Activated CD4-positive, CD25-positive, alpha-beta regulatory T cell treated with anti-CD3 and anti-CD28 coated beads, Interleukin-2, amount 50 U/mL, for 24 hours (primary cell): ENCODE measurements around the gene ATG13.

Source experiments
- ATAC-seq, 2 donors: fragments of 150-1000 bp; cut with Tn5 transposase; one replicate each; pipeline ENCODE4 v1.10.0; 2021; ENCODE audit warnings: mild to moderate bottlenecking in 1 of 2, moderate library complexity in 1 of 2

The ATG13 gene

DNA sequence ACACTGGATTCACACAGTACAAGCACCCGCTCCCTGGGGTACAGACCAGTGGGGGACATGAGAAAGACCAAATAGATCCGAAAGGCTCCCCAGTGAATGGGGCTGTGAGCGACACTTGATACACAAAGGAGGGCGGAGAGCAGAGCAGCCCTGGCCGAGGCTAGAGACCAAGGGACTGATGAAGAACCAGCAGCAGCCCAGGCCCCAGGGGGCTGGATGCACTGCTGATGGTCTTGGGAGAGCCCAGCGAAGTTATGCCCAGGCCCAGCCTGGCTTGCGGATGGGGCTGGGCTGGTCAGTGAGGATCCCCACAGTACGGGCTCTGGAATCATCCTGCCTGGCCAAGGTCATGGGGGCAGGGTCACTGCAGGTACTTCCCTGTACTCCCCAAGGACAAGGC lies 59.8 kb downstream of the ATG13 start:
- no peak for ATAC-seq

DNA sequence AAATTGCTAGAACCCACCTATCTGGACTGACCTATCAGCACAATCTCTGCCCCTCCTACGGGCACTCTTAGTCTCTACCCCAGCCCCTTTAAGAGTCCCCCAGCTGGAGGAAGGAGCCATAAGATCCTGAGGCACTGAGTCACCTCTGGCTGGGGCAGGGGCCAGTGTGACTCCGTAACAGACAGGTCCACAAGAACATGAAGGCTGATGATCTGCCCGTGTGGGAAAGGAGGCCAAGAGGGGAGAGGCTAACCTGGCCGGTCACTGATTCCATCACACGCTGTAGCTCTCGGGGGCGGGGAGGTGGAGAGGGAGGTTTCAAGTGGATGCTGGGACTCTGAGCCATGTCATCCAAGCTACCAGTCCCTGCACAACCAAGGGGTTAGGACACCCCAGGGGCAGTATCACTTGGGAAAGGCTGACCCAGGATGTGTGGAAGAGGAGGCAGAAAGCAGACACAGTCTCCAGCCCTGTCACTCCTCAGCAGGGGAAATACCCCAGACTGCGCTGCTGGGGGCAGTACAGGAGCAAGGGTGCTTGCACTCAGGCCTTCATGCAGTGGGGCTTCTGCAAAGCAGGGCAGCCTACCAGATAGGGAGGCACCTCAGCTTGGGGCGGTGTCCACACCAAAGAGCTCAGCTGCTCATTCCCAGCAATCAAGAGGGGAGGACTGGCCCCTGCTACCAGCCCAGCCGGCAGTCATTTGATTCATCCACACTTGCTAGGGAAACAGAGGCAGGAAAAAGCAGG lies 60.8 kb downstream of the ATG13 start:
- no peak for ATAC-seq

DNA sequence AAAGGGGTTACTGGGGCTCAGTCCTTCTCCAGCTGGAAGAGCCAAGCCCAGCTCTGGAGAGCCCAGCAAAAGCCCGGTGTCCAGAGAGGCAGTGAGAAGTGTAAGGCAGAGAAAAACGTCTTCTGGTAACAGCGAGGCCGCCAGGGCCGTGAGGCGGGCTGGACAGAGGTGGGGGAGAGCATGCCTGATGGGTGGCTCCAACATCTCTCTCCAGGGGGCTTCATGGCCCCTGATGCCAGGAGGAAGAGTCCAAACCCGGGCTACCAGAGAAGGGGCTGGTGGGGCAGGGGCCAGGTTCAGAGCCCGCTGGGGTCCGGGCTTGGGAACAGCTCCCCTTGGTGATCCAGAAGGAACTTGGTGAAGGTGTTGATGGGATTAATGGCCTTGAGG lies 61.4 kb downstream of the ATG13 start:
- ATAC-seq: no peak

DNA sequence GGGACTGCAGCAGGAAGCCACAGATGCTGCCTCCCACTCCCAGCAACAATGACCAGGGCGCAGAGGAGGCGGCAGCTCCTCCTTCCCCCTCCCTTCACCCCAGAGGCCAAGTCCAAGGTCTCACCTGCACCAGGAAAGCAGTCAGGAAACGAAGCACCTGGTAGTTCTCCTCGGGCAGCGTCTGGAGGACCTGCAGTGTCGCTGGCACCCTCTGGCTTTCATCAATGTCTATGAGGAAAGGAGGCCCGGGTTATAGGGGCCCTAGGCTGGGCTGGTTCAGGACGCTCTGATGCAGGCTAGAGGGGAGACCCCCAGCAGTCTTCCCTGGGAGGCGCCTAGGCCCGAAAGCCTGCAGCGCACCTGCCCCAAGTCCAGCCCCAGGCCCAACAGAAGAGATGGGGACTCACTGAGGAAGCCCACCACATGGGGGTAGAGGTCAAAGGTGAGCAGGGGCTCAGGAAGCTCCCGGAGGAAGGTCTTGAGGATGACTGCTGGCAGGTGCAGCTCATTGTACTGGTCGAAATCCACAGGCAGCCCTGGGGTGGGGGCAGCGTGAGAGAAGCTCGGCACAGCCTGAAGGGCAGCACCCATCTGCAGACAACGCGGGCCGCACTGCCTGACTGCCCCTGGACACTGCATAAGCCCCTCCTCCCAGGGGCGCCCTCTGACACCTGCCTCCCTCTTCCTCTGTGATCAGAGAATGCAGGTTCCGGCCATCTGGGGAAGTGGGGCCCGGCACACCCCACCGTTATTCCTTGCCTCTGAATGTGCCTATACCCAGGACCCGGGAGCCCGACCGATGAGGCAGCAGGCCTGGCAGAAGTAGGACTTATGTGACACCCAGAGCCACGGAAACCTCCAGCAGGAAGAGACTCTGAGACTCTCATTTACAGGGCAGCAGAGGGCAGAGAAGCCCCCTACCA lies 62.1 kb downstream of the ATG13 start:
- ATAC-seq: no peak

DNA sequence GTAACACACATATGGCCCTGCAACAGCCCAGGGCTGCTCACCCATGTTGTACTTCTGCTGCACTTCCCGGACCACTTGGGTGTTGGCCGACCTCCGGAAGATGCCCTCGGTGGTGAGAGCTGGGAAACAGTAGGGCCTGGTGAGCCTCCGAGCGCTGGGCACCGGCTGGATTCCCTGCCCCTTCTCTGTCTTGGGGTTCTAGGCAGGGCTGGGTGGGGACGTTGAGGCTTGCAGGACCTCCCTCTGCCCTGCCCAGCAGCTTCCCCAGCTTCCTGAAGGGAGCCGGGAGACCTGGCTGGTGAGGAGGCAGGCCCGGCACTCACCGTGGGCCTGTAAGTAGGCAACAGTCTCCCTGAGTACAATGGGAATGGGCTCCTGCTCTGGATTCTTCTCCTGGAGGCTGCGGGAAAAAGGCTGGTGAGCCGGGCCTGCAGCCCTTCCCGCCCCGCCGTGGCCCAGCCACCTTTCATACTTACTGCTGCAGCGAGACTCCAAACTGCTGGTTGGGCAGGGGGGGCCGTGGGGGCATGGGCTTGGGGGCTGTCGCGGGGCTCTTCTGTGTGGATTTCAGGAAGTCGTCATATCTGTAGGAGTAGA lies 62.9 kb downstream of the ATG13 start:
- no peak for ATAC-seq

DNA sequence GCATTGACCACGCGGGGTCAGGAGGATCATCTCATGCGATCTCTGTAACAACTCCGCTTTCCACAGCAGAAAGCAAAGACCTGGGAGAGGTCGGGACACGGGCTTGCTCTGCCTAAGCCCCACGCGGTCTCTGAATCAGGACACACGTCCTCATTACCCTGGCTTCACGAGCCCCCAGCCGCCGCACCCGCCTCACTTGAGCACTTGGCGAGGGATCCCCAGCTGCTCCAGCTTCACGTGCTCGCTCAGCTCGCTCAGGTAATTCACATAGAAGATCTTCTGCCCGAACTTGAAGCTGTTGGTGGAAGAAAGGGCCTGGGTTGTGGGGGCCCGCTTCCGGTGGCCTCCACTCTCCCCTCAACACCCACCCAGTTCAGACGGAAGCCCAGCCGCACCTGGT lies 63.5 kb downstream of the ATG13 start:
- ATAC-seq: no peak

DNA sequence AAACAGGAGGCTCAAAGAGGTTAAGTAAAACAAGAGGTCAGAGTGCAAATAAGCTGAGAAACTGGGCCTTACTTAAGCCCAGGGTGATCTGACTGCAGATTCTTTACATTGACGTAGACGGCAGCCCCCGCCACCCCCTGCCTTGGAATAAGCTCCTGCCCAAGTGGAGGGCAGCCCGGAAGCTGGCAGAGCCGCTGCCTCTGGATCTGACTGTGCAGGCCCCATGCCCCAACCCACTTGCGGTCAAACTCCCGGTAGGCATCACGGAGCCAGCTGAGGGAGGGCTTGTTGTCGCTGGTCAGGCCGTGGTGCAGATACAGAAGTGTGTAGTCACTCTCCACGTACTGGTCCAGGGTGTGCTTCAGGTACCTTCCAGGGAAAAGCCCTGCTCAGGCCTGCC lies 64.5 kb downstream of the ATG13 start:
- ATAC-seq: no peak

DNA sequence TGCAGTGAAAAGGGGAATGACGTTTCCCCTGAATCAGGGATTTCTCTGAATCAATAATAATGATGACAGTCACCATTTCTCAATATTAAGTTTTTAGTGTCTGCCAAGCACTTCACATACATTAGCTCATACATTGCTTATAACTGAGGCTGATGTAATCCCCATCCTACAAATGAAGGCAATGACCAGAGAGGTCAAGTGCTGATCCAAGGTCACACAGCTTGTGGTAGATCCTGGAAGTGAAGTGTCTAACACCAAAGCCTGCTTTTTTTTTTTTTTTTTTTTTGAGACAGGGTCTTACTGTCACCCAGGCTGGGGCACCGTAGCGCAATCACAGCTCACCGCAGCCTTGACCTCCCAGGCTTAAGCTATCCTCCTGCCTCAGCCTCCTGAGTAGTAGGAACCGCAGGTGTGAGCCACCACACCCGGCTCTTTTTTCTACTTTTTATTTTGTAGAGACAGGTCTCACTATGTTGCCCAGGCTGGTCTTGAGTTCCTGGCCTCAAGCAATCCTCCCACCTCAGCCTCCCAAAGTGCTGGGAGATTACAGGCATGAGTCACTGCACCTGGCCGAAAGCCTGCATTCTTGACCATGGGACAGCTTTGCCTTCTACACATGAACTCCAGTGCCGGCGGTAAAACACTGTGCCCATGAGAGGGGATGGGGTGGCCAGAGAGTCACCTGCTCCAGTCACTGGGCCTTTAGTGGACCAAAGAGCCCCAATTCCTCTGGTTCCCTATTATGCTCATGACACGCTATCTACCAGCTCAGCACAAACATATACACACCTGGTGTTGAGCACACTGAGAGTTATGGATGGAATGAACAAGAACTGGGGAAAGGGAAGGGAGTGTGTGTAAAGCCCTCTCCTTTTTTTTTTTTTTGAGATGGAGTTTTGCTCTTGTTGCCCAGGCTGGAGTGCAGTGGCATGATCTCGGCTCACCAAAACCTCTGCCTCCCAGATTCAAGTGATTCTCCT lies 65.7 kb downstream of the ATG13 start:
- no peak for ATAC-seq

DNA sequence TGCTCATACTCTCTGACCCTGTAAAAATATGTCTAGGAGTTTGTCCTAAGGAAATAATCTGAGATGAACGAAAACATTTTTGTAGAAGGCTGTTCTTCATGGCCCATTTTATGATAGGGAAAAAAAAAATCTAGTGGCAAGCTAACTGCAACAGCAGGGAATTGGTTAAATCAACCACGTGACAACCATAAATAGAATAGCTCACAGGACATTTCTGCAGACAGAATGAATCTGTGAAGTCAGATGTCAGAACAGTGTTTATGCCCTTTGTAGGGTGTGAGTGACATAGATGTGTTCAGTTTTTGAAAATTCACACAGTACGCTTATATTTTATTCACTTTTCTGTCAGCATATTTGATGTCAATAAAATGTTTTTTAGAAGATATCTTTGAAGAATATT lies 67.0 kb downstream of the ATG13 start:
- no peak for ATAC-seq

DNA sequence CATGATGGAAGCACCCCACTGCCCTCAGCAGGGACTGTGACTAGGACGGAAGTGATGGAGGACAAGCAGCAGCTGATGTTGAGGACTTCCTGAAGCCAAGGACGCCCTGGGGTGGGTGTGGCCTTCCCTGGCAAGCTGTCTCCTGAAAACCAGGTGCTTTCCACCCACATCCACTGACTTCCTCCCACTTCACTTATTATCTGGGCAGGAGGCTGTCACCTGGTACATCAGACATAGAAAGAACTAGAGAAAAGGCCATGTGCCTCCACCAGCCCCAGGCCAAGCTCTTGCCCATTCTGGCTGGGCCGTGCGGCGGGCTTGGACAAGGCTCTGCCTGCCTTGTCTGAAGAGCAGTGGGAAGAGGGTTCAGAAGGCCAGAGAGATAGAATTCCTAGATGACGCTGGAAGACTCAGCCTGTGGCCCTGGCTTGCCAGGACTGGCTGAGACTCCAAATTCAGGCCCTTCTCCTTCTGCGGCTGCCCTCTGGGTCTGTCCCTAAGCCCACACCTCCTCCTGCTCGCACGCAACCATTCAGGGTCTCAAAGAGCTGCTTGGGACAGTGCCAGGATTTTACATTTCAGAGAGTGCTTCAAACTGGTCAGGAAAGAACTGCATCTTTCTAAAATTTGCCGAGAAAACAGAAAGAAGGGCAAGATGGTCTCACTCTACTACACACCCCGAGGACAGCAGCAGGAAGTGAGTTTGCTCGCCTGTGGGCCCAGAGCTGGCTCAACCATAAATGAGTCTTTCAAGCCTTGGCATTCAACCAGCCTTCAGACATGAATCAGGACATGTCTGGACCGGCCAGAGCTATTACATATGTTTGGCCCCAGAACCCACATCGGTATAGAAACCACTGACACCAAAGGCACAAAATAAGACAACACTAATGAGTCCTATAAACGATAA lies 69.8 kb downstream of the ATG13 start:
- ATAC-seq: no peak

DNA sequence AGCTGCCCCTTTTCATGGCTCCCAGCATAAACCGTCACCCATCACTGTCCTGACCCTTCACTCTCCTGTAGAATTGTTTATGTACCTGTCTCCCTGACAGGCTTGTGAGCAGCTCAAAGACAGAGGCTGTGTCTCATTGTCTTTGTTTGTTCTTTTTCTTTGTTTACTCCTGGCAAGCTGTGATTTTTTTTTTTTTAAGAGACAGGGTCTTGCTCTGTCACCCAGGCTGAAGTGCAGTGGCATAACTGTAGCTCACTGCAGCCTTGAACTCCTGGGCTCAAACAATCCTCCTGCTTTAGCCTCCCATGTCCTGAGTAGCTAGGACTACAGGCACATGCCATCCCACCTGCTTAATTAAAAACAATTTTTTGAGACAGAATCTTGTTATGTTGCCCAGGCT lies 73.3 kb downstream of the ATG13 start:
- ATAC-seq: no peak

DNA sequence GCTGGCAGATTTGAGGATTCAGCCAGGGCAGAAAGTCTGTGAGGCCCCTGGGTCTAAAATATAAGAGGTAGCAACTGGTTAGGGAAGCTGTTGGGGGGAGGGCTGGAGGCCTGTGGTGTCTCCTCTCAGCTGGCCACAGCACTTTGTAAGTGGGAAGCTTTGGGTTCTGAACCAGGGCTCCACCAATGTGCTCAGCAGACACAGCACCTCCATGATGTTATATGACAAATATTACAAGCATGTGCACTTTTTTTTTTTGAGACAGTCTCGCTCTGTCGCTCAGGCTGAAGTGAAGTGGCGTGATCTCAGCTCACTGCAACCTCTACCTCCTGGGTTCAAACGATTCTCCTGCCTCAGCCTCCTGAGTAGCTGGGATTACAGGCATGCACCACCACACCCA lies 75.1 kb downstream of the ATG13 start:
- no peak for ATAC-seq

DNA sequence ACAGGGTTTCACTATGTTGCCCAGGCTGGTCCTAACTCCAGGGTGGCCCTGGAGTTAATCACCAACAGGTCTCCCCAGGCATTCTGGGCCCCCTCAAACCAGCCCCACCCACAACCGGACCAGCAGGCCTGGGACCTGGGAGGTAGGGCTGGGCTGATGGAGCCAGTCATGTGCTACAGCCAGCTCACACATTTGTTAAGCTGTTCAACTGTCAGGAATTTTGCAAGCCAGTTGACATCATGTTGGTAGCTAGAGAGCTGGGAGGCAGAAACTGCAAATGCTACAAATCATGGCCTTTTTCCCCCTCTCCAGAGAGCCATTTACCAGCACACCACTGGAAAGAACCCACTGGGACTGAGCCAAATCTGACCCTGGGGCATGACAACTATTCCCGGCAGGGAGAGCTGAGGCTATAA lies 76.3 kb downstream of the ATG13 start:
- no peak for ATAC-seq

DNA sequence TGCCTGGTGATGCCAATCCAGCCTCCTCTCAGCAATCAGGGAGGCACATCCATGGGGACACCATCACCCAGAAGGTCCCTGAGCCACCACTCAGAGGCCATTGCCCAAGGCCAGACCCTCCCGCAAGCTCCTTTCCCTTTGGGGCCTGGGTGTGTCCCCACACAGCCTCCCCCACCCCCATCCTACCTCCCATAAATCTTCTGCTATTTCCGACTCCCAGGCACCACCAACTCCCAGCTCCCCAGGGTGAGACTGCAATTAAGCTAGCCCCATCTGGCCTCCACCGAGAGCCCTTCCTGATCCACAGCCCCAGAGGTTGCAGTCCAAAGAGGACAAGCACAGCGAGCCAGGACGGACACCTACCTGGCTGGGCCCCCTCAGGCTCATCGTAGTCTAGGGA lies 76.7 kb downstream of the ATG13 start:
- ATAC-seq: no peak

DNA sequence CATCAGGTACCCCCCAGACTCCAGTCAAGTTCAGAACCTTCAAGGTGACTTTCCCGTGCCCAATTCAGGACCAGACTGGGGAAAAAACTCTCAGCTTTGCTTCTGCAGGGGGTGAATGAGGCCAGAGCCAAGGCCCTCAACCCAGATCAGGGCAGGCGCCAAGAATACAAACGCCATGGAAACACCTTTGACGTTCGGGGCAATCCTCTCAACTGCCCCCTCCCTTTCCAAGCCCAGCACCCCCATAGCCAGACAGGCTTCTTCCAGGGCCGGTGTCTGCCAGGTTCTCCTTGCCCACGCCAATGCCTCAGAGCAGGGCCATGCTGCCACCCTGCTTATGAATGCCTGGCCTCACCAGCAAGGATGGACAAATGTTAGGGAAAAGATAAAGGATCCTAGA lies 77.3 kb downstream of the ATG13 start:
- ATAC-seq: no peak

DNA sequence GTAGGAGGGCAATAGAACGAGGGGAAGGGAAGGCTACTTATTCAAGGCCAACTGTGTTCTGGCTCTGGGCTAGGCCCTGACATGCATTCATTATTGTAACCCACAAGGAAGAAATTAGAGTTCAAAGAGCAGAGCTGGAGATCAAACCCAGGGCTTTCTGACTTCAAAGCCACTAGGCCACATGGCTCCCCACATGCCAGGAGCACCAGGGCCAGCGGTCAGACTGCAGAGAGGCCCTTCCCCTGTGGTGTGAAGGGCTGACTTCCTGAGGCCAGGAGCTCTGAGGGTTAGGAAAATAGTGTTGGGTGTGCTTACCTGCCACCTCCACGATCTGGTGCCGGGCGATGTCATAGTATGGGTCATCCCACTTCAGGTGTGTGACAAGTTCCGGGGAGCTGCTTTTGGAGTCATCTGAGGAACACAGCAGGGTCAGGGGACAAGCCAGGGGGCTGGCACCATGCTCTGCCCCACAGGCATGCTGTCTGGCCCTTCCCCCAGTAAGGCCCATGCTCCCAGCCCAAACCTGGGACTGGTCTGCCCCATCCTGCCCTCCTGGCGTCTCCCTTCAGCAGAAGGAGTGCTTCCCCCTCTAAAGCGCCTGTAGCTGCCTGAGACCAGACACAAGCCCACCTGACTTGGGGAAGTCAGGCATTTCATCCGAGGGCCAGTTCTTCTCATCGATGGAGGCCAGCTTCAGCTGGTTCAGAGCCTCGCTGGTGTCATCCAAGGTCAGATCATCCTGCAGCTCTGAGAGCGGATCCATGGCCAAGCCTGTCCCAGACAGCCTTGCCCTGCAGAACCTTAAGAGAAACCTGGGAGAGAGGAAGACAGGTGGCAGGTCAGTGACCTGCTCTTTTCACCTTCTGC lies 78.2 kb downstream of the ATG13 start:
- no peak for ATAC-seq

DNA sequence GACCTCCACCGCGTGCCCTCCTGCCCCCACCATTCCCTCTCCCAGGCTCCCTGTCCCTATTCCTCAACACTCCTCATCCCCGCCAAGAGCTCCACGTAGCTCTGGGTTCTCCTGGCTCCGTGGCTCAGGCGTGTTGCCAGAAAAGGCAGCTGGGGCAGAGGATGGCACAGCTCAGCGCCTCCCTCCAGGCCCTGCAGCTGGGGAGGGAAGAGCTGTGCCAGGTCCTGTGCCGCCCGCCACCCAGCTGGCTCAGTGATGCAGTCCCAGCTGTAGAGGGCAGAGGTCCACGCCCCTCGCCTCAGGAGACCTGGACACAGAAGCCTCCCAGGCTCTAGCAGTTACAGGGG lies 78.8 kb downstream of the ATG13 start:
- ATAC-seq: no peak

DNA sequence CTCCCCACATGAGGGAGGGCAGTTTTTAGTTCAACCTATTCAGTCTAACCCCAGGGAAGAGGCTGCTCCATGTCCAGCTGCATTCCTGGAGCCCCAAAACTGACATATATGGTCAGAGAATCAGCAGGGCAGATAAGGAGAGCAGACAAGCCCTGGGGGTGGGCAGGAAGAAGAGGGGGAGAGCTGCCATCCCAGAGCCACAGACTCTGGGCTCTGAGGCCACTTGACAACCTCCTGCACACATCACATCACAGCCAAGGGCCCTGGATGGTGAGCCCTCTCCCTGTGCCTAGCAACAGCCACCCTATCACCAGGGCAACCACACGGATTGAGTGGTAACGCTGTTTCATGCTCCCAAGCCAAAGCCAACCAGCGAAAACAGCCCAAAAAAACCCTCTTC lies 80.0 kb downstream of the ATG13 start:
- no peak for ATAC-seq

DNA sequence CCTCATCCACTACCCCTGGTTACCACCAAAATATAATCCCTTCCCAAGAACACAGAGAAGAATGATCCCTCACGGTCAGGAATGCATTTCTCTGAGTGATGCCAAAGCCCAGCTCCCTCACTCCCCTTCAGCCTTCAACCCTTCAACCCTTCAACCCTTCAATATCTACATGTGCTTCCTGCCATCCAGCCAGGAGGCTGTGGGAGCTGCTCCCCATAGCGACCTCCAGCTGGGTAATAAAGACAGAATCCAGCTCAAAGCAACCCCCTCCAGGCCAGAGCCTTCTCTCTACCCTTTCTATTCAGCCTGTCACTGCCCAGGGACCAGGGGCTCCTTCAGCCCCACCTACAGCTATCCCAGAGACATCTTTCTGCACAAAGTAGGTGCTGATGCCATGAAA lies 80.4 kb downstream of the ATG13 start:
- ATAC-seq: no peak

DNA sequence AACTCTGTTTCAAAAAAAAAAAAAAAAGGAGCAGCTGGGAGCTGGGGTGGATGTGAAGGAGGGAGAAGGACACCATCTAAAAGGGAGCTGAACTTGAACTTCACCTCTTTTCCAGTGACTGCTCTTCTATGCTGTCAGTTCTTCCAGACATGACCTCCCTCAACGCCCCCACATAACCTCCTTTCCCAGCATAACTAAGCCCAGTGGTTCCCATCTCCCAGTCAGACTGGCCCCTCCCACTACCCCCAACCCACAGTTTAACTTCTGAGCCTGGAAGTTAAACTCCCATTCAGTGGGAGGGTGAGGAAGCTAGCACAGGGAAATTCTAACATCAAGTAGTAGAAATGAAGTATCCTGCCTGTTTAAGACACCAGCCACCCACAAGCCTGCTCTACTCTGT lies 81.2 kb downstream of the ATG13 start:
- no peak for ATAC-seq
